IPS-18c (cell line): ENCODE data around the gene CCDC149.

Experiments
- H3K4me3 ChIP-seq: 2 replicates; pipeline ENCODE4 v1.7.0; 2013; ENCODE audit warnings: low read depth, mild to moderate bottlenecking, low read length, moderate library complexity; ENCODE audit not compliant: insufficient read depth
- H3K9me3 ChIP-seq: one replicate; pipeline ENCODE4 v1.6.1; 2013; ENCODE audit warnings: mild to moderate bottlenecking, low read length, moderate library complexity; ENCODE audit not compliant: control insufficient read depth, insufficient read depth

The CCDC149 gene

GRCh38 chr4:24801136-24801855, 111.5 kb downstream of the CCDC149 start:
- H3K4me3 ChIP-seq, result peak overlapping the region; percentile 42; the same call in 1 of the 2 replicates
- no peaks in the 10 kb centered on the region for H3K9me3 ChIP-seq

- Histone ChIP-seq H3K4me3 (peak overlapping the region; percentile 42), H3K9me3 (no peaks in the 10 kb centered on the region)
These were observed 112.4 kb downstream of the CCDC149 start for GRCh38 chr4:24800325-24800895.

GRCh38 chr4:24799544-24800324, 113.1 kb downstream of the CCDC149 start:
- Histone ChIP-seq H3K4me3 (peak overlapping the region; percentile 42), H3K9me3 (no peaks in the 10 kb centered on the region)

GRCh38 chr4:24799196-24799543, 113.7 kb downstream of the CCDC149 start:
- no peak overlapping the region for H3K4me3 ChIP-seq
- H3K9me3 ChIP-seq, result no peaks in the 10 kb centered on the region

- H3K9me3 ChIP-seq, result no peaks in the 10 kb centered on the region
- no peak overlapping the region for H3K4me3 ChIP-seq
These were observed 114.7 kb downstream of the CCDC149 start for GRCh38 chr4:24798036-24798610.

- no peak overlapping the region for H3K4me3 ChIP-seq
- H3K9me3 ChIP-seq, result no peaks in the 10 kb centered on the region
These were observed 116.2 kb downstream of the CCDC149 start for GRCh38 chr4:24796620-24797019.

GRCh38 chr4:24795666-24796381, 117.0 kb downstream of the CCDC149 start:
- Histone ChIP-seq H3K9me3 (no peaks in the 10 kb centered on the region), H3K4me3 (peak overlapping the region; percentile 25; the same call in 1 of the 2 replicates)

GRCh38 chr4:24794916-24795665, 117.8 kb downstream of the CCDC149 start, which contains the start of gene SOD3:
SOD3 (plus strand) TSS chr4:24795573; CDS start chr4:24799522, 3,949 bp downstream.
- Histone ChIP-seq H3K4me3 (peak within 1 kb of the TSS; percentile 25; the same call in 1 of the 2 replicates), H3K9me3 (no peaks in the 10 kb centered on the region)

GRCh38 chr4:24794480-24794879, 118.4 kb downstream of the CCDC149 start:
- Histone ChIP-seq H3K9me3 (no peaks in the 10 kb centered on the region), H3K4me3 (no peak overlapping the region)

GRCh38 chr4:24794051-24794450, 118.8 kb downstream of the CCDC149 start:
- H3K4me3 ChIP-seq, result no peak overlapping the region
- no peaks in the 10 kb centered on the region for H3K9me3 ChIP-seq

- no peaks in the 10 kb centered on the region for H3K9me3 ChIP-seq
- H3K4me3 ChIP-seq, result no peak overlapping the region
These were observed 119.4 kb downstream of the CCDC149 start for GRCh38 chr4:24793219-24794005.

GRCh38 chr4:24792552-24792951, 120.3 kb downstream of the CCDC149 start:
- Histone ChIP-seq H3K4me3 (no peak overlapping the region), H3K9me3 (no peaks in the 10 kb centered on the region)

GRCh38 chr4:24791043-24791442, 121.8 kb downstream of the CCDC149 start:
- H3K9me3 ChIP-seq, result no peaks in the 10 kb centered on the region

GRCh38 chr4:24783506-24783905, 129.3 kb downstream of the CCDC149 start:
- H3K9me3 ChIP-seq, result no peaks in the 10 kb centered on the region
- no peak overlapping the region for H3K4me3 ChIP-seq

More at GRCh38 chr4:24791043-24791442, 121.8 kb downstream of the CCDC149 start:
- no peak overlapping the region for H3K4me3 ChIP-seq

GRCh38 chr4:24781999-24782745, 130.7 kb downstream of the CCDC149 start:
- Histone ChIP-seq H3K9me3 (no peaks in the 10 kb centered on the region), H3K4me3 (no peak overlapping the region)
